HG03378 (cell line): ENCODE data around the gene GATAD2B.
"Not testable (repeated sequence)": the region's sequence is repeated elsewhere in the genome, so short reads cannot be mapped to it uniquely, and the experiment has no call there.

Experiments
- ATAC-seq: cut with Tn5 transposase; IDR thresholded peaks from one replicate; pipeline ENCODE4 v1.9.1; 2021; ENCODE audit warnings: mild to moderate bottlenecking, moderate library complexity; ENCODE audit not compliant: unreplicated experiment

Gene GATAD2B

DNA sequence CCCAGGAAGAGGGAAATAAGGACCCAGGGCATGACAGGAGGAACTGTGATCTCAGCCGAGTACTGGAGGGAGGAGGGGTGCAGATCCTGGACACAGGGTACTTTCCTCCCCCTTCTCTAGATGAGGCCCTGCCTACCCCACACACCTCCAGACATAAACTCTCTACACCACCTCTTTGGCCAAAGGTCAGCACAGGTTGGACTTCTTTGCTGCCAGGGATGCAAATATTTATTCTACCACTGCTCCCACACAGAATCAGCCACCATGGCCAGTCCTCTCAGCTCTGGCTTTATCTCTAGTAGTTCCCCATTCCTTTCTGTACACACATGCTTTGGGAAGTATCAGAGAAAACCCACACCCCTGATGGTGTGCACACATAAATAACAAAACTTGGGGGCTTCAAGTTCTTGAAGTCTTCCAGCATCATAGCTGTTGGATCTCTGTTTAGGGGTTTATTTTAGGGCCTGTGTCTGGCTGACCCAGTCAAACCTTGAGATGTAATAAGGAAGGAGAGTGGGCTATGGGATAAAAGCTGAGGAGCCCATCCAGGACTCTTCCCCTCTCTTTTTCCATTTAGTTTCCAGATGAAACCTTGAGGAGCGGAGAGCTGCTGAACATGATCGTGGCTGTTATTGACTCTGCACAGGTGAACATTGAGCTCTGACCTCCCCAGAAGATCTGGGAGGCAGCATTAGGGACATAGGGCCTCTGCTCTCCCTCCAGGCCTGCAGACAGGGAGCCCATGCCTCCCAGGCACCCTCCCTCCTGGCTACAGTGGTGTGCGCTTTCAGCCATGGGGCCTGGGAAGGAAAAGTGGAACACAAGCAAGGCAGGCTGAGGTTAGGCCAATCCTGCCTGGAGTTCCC, 154.2 kb downstream of the GATAD2B start:
- no peak for ATAC-seq

DNA sequence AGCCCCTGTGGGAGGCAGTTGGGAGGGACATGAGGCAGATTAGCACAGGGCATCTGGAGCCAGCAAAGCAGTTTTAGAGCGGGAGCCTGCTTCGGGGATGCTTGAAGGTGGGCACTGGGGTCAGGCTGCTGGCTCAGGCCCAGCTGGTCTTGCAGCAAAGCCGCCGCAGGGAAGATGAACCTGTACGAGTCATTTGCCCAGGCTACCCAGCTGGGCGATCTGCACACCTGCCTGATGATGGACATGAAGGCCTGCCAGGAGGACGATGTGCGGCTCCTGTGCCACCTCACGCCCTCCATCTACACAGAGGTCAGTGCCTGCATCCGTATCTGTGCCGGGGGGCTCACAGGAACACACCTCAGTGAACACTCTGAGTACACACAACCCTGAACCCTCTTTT, 155.3 kb downstream of the GATAD2B start:
- no peak for ATAC-seq

DNA sequence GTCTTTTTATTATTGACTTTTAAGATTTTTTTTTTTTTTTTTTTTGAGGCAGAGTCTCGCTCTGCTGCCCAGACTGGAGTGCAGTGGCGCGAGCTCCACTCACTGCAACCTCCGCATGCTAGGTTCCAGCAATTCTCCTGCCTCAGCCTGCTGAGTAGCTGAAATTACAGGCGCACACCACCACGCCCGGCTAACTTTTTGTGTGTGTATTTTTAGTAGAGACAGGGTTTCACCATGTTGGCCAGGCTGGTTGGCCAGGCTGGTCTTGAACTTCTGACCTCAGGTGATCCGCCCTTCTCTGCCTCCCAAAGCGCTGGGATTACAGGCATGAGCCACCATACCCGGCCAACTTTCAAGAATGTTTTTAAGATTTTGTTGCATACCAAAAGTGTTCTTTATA, 156.1 kb downstream of the GATAD2B start:
- not testable (repeated sequence) for ATAC-seq

DNA sequence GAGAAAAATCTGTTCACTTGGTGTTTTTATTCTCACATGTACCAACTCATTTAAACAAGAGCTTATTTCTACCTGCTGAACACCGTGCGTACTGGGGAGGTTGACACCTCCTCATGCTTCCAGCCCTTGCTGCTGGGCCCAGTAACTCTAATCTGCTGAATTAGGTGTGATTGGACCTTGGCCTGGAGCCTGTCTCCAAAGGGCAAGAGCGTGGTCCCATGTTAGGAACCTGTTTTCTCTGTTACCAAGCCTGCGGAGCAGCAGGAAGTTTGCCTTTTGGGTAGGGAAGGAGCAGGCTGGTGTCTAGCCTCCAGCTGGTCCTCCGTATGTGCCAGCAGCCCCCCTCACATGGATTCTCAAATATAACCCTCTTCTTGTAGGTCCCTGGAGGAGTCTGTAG, 158.5 kb downstream of the GATAD2B start:
- ATAC-seq: no peak

DNA sequence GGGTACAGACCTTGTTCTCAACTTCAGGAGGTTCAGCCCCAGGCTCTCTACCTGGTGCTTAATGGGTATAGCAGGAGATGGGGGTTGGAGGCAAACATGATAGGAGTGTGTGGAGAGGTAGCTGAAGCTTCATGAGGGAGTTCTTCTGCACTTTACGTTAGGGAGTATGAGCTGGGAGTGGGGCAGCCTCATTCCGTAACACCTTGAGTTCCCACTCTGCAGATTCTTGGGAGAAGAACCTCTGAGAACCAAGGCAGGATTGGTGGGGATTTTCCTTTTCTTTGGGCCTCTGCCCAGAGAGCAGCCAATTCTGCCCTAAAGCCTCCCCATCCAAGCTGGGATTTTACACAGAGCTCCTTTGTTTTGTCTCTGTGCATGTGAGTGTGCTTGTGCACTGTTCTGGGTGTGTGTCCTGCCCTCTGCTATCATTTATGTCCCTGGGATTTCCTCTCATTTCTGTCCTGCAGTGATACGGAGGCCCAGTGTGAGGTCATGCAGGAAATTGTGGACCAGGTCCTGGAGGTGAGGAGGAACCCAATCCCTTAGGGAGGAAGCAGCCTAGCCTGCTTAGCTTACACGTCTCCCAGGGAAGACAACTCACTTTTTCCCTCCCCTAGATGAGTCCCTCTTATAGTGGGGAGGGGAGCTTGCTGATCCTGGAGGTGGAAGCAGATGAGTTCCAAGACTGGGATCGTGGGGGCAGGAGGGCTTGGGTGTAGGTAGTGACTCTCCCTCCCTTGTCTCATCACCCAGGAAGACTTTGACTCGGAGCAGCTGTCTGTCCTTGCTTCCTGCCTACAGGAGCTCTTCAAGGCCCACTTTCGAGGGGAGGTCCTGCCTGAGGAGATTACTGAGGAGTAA, 159.2 kb downstream of the GATAD2B start:
- ATAC-seq: no peak

DNA sequence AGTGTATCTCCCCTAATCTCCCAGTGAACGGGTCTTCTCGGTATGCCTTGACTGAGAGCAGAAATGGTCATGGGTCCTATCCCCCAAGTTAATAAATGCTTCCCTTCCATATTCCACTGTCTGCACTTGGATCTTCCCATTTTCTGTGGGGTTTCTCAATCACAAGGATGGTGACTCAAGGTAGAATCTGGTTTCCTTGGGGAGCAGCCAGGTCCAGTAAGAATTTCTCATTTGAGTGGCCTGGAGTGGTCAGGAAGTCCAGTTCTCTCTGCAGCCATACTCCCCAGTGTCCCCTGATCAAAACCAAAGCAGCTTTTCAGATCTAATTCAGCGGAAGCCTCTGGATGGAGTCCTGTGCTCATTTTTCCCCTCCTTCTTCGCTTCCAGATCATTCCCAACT, 162.3 kb downstream of the GATAD2B start:
- ATAC-seq: no peak
